ENCODE measurements around the gene DISP2.

The DISP2 gene

DNA sequence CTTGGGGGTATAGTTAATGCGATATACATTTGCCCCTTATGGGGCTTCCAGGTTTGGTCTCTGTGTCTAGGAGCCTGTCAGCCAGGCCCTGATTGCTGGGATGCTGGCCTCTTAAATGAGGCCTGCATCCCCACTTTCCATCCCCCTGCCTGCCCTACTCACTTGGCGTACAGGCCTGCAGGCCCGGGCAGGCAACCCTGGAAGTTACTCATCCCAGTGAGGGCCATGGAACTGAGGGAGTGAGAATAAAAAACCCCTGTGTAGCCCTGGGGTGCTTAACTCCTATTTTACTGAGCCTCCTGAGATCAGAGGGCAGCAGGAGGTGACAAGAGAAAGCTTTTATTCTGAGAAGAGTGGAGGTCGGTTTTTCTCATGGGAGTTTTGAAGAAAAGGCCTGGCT lies 2.0 kb downstream of the DISP2 start:
- TF ChIP-seq, protein P1, sequence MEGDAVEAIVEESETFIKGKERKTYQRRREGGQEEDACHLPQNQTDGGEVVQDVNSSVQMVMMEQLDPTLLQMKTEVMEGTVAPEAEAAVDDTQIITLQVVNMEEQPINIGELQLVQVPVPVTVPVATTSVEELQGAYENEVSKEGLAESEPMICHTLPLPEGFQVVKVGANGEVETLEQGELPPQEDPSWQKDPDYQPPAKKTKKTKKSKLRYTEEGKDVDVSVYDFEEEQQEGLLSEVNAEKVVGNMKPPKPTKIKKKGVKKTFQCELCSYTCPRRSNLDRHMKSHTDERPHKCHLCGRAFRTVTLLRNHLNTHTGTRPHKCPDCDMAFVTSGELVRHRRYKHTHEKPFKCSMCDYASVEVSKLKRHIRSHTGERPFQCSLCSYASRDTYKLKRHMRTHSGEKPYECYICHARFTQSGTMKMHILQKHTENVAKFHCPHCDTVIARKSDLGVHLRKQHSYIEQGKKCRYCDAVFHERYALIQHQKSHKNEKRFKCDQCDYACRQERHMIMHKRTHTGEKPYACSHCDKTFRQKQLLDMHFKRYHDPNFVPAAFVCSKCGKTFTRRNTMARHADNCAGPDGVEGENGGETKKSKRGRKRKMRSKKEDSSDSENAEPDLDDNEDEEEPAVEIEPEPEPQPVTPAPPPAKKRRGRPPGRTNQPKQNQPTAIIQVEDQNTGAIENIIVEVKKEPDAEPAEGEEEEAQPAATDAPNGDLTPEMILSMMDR (IDR thresholded peaks at IDR 0.05; ENCODE audit: low read depth, low read length): no peak
- no peak for DNase-seq (ENCODE audit: extremely low read depth, low read depth)

DNA sequence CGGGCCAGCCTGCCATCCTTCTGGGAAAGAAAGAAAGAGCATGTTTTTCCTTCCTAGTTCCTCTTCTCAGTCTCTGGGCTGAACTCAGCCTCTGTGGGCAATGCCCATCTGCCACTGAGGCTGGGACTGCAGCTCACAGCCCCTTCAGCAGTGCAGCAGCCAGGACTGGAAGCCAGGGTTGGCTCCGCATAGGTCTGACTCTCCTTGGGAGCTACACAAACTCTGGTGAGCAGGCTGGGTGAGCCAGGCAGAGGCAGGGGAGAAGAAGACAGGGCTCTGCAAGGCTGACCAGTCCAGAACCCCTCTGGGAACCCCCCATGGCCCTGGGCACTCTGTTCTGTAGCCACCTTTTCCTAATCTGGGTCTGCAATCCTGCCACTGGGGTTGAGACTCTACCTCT lies 3.6 kb downstream of the DISP2 start:
- DNase-seq (ENCODE audit: extremely low read depth, low read depth): no peak
- TF ChIP-seq, protein P1 (IDR thresholded peaks at IDR 0.05; ENCODE audit: low read depth, low read length): no peak

DNA sequence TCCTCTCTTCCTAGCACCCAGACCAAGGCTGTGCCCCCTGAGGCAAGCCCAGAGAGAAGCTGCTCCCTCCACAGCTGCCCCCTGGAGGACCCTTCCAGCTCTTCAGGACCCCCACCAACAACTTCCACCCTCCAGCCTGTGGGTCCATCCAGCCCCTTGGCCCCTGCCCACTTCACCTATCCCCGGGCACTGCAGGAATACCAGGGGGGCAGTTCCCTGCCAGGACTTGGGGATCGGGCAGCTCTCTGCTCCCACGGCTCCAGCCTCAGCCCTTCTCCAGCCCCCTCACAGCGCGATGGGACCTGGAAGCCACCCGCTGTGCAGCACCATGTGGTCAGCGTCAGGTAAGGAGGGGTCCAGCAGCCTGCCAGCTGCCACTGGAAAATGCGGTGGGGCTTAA lies 5.6 kb downstream of the DISP2 start:
- no peak for DNase-seq (ENCODE audit: extremely low read depth, low read depth)
- TF ChIP-seq, protein P1 (IDR thresholded peaks at IDR 0.05; ENCODE audit: low read depth, low read length): no peak

DNA sequence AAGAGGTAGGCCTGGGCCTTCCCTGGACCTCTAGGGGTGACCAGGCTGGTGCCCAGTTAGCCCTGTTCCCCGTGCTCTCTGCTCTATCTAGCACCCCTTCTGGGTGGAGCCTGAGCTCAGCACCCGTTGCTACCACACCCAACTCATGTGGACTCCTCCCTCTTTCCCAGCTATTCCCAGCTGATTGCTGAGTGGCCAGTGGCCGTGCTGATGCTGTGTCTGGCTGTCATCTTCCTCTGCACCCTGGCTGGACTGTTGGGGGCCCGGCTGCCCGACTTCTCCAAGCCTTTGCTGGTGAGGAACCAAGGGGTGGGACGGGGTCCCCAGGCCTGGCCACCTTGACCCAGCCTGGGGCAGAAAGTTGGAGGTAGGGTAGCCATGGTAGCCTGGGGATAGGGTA lies 6.2 kb downstream of the DISP2 start:
- TF ChIP-seq, protein P1 (IDR thresholded peaks at IDR 0.05; ENCODE audit: low read depth, low read length): no peak
- DNase-seq (ENCODE audit: extremely low read depth, low read depth): no peak

DNA sequence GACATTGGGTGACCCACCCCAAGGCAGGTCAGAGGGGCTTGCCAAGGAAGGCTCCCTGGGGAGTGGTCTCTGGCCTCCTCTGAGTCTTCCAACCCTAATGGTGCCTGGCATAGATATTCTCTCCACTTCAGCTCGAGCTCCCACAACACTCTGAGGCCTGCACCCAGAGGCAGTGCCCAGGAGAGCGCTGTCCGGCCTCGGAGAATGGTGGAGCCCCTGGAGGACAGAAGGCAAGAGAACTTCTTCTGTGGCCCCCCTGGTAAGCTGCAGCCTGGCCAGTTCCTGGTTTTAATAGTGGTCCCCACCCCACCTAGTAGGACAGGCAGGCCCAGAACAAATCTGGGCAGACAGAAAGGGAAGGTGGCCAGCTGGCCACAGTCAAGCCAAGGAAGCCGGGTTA lies 7.0 kb downstream of the DISP2 start:
- DNase-seq (ENCODE audit: extremely low read depth, low read depth): no peak
- TF ChIP-seq, protein P1 (IDR thresholded peaks at IDR 0.05; ENCODE audit: low read depth, low read length): no peak

DNA sequence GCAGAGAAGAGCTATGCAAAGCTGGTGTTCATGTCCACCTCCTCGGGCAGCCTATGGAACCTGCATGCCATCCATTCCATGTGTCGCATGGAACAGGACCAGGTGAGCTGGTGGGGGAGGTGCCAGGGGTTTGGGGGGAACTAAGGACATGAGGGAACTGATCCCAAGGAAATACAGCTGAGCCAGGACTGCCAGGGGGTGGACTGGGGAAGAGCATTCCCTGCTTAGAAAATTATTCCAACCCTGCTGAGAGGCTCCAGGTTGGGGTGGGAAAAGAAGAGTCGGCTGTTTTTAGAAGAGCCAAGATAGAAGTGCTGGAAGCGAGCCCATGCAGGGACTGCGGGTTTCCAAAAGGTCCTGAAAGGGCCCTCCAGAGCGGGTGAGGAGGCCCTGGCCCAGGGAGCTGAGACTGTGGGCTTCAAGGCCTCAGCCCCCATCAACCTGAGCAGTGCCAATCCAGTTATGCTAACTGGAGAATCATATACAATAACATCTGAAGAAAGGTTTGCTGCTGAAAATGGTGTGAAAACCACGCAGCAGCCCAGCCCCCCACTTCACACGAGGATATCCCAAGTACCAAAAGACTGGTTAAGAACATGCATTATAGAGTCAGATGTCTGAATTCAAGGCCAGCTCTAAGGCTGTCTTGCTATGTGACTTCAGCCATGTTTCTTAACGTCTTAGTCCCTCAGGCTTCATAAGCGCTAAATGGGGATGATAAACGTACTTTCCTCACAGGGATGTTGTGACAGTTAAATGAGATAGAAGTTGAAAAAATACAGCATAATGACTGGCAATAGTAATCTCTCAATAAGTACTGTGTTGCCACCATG lies 7.8 kb downstream of the DISP2 start:
- TF ChIP-seq, protein P1 (IDR thresholded peaks at IDR 0.05; ENCODE audit: low read depth, low read length): no peak
- no peak for DNase-seq (ENCODE audit: extremely low read depth, low read depth)

DNA sequence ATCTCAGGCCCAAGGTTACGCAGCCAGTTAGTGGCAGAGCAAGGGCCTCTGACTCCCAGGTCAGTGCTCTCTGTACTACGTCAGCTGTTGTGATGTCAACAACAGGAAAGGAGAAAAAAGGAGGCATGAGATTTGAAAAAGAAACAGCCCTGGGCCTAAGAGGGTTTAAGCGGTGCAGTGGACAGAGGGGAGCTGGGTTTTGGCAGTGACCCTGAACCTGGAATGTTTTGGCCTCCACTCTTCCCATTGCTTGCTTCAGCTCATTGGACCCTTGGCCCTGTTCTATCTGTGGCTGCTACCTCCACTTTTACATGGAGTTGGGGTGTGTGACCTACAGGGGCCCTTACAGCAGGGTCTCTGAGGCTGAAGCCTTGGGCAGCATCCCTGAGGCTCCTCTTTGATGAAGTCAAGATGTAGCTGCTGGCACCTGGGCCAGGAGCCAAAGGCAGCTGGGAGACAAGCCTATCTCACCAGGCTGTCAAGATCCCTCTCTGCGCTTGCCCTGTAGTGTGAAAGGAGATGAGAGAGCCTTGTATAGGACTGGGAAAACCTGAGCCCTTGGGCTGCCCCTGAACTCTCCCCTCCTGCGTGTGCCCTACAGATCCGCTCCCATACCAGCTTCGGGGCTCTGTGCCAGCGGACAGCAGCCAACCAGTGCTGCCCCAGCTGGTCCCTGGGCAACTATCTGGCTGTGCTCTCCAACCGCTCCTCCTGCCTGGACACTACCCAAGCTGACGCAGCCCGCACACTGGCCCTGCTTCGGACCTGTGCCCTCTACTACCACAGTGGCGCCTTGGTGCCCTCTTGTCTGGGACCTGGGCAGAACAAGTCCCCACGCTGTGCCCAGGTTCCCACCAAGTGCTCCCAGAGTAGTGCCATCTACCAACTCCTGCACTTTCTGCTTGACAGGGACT lies 8.7 kb downstream of the DISP2 start:
- DNase-seq (ENCODE audit: extremely low read depth, low read depth): no peak
- TF ChIP-seq, protein P1 (IDR thresholded peaks at IDR 0.05; ENCODE audit: low read depth, low read length): no peak

Measured in AG09319 (cell line).